NCI-H1436 (cell line): ENCODE results near the gene MGAT2.
"Not testable (repeated sequence)": the region's sequence is repeated elsewhere in the genome, so short reads cannot be mapped to it uniquely, and the experiment has no call there.

ENCODE experiments used
- DNase-seq: peaks from one replicate; lab custom pipeline; 2025; lab: John Stamatoyannopoulos, UW

The MGAT2 gene

GRCh38 chr14:49654511-49654910, 33.9 kb downstream of the MGAT2 start:
- no peak for DNase-seq

GRCh38 chr14:49657500-49657899, 36.9 kb downstream of the MGAT2 start:
- DNase-seq, result not testable (repeated sequence)

GRCh38 chr14:49659526-49660455, 39.2 kb downstream of the MGAT2 start:
- DNase-seq, result no peak

- DNase-seq, result no peak
These were observed 49.9 kb downstream of the MGAT2 start for GRCh38 chr14:49670475-49670874.
